ENCODE data around the gene CUX1.

DNA sequence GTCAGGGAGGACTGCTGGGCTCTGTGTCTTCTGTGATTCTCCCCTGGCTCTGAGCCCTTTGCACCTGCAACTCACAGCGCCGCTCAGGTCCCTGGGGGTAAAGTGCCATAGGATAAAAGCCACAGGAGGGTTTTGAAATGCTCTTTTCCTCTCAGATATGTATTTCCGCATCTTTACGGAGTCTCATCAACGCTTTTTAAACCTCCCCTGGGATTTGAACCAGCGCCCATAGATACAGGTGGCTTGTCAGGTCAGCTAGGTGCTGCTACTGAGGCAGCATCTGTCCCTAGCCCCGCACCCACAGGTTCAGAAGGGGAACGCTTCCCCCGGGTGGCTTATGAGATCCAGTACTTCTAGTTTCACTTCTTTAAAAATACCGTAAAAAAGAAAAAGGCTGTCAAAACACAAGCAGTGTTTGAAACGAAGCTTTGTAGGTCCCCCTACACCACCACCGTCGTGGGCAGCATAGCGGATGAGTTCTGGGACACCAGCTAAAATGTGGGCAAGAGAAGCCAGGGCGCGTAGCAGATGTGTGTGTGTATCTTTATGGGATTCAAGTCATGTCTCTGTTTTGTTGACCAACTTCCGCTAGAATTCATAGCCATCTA is 173.5 kb downstream of the CUX1 start:
- TF ChIP-seq EP300 (IDR thresholded peaks at IDR 0.05; ENCODE audit: borderline replicate concordance), result no peak
- no peak for TF ChIP-seq NFIC (IDR thresholded peaks at IDR 0.05)
- no peak for TF ChIP-seq TAF1 (IDR thresholded peaks at IDR 0.05; ENCODE audit: low read depth)
- TF ChIP-seq CEBPB (IDR thresholded peaks at IDR 0.05), result no peak
- no peak for TF ChIP-seq EGR1 (IDR thresholded peaks at IDR 0.05)
- TF ChIP-seq, protein P1, sequence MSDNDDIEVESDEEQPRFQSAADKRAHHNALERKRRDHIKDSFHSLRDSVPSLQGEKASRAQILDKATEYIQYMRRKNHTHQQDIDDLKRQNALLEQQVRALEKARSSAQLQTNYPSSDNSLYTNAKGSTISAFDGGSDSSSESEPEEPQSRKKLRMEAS (IDR thresholded peaks at IDR 0.05), result no peak
- no peak for TF ChIP-seq TEAD4 (IDR thresholded peaks at IDR 0.05)
- TF ChIP-seq, protein P2, sequence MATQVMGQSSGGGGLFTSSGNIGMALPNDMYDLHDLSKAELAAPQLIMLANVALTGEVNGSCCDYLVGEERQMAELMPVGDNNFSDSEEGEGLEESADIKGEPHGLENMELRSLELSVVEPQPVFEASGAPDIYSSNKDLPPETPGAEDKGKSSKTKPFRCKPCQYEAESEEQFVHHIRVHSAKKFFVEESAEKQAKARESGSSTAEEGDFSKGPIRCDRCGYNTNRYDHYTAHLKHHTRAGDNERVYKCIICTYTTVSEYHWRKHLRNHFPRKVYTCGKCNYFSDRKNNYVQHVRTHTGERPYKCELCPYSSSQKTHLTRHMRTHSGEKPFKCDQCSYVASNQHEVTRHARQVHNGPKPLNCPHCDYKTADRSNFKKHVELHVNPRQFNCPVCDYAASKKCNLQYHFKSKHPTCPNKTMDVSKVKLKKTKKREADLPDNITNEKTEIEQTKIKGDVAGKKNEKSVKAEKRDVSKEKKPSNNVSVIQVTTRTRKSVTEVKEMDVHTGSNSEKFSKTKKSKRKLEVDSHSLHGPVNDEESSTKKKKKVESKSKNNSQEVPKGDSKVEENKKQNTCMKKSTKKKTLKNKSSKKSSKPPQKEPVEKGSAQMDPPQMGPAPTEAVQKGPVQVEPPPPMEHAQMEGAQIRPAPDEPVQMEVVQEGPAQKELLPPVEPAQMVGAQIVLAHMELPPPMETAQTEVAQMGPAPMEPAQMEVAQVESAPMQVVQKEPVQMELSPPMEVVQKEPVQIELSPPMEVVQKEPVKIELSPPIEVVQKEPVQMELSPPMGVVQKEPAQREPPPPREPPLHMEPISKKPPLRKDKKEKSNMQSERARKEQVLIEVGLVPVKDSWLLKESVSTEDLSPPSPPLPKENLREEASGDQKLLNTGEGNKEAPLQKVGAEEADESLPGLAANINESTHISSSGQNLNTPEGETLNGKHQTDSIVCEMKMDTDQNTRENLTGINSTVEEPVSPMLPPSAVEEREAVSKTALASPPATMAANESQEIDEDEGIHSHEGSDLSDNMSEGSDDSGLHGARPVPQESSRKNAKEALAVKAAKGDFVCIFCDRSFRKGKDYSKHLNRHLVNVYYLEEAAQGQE (IDR thresholded peaks at IDR 0.05; ENCODE audit: low read depth), result no peak
- no peak for TF ChIP-seq RAD21 (IDR thresholded peaks at IDR 0.05; ENCODE audit: low read depth)
- TF ChIP-seq, protein P3, sequence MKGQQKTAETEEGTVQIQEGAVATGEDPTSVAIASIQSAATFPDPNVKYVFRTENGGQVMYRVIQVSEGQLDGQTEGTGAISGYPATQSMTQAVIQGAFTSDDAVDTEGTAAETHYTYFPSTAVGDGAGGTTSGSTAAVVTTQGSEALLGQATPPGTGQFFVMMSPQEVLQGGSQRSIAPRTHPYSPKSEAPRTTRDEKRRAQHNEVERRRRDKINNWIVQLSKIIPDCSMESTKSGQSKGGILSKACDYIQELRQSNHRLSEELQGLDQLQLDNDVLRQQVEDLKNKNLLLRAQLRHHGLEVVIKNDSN (IDR thresholded peaks at IDR 0.05), result no peak
- no peak for TF ChIP-seq ZBTB7A (IDR thresholded peaks at IDR 0.05; ENCODE audit: low read depth)
- TF ChIP-seq YY1 (IDR thresholded peaks at IDR 0.05; ENCODE audit: low read depth), result no peak
- no peak for TF ChIP-seq CREB1 (IDR thresholded peaks at IDR 0.05; ENCODE audit: low read depth)
